Measurements from ENCODE around the gene OGFR. TPM values are rescaled to one million over a fixed set of nuclear protein-coding genes. Genes with fewer than 3 reads are reported as not detected.

OGFR gene
- total and polyA plus RNA-seq, 2 experiments from 2014 or later = 9.6 to 50.6 TPM

DNA sequence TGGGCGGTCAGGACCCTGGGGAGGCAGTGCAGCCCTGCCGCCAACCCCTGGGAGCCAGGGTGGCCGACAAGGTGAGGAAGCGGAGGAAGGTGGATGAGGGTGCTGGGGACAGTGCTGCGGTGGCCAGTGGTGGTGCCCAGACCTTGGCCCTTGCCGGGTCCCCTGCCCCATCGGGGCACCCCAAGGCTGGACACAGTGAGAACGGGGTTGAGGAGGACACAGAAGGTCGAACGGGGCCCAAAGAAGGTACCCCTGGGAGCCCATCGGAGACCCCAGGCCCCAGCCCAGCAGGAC, 8.2 kb downstream of the OGFR start:
- TF ChIP-seq JUNB (IDR thresholded peaks at IDR 0.05; ENCODE audit: unreplicated experiment) (no peak), STAT1 (IDR thresholded peaks at IDR 0.05; ENCODE audit: unreplicated experiment) (no peak), ZNF114 (CRISPR knock-in tag; IDR thresholded peaks at IDR 0.05) (no peak), NANOG (IDR thresholded peaks at IDR 0.05; ENCODE audit: borderline replicate concordance) (no peak), EZH2phosphoT487 (IDR thresholded peaks at IDR 0.05; ENCODE audit: unreplicated experiment) (no peak), ZNF331 (CRISPR knock-in tag; IDR thresholded peaks at IDR 0.05; ENCODE audit: low read depth) (no peak)
- TF ChIP-seq, protein P1, sequence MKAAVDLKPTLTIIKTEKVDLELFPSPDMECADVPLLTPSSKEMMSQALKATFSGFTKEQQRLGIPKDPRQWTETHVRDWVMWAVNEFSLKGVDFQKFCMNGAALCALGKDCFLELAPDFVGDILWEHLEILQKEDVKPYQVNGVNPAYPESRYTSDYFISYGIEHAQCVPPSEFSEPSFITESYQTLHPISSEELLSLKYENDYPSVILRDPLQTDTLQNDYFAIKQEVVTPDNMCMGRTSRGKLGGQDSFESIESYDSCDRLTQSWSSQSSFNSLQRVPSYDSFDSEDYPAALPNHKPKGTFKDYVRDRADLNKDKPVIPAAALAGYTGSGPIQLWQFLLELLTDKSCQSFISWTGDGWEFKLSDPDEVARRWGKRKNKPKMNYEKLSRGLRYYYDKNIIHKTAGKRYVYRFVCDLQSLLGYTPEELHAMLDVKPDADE (IDR thresholded peaks at IDR 0.05) = no peak
- TF ChIP-seq, protein P2, sequence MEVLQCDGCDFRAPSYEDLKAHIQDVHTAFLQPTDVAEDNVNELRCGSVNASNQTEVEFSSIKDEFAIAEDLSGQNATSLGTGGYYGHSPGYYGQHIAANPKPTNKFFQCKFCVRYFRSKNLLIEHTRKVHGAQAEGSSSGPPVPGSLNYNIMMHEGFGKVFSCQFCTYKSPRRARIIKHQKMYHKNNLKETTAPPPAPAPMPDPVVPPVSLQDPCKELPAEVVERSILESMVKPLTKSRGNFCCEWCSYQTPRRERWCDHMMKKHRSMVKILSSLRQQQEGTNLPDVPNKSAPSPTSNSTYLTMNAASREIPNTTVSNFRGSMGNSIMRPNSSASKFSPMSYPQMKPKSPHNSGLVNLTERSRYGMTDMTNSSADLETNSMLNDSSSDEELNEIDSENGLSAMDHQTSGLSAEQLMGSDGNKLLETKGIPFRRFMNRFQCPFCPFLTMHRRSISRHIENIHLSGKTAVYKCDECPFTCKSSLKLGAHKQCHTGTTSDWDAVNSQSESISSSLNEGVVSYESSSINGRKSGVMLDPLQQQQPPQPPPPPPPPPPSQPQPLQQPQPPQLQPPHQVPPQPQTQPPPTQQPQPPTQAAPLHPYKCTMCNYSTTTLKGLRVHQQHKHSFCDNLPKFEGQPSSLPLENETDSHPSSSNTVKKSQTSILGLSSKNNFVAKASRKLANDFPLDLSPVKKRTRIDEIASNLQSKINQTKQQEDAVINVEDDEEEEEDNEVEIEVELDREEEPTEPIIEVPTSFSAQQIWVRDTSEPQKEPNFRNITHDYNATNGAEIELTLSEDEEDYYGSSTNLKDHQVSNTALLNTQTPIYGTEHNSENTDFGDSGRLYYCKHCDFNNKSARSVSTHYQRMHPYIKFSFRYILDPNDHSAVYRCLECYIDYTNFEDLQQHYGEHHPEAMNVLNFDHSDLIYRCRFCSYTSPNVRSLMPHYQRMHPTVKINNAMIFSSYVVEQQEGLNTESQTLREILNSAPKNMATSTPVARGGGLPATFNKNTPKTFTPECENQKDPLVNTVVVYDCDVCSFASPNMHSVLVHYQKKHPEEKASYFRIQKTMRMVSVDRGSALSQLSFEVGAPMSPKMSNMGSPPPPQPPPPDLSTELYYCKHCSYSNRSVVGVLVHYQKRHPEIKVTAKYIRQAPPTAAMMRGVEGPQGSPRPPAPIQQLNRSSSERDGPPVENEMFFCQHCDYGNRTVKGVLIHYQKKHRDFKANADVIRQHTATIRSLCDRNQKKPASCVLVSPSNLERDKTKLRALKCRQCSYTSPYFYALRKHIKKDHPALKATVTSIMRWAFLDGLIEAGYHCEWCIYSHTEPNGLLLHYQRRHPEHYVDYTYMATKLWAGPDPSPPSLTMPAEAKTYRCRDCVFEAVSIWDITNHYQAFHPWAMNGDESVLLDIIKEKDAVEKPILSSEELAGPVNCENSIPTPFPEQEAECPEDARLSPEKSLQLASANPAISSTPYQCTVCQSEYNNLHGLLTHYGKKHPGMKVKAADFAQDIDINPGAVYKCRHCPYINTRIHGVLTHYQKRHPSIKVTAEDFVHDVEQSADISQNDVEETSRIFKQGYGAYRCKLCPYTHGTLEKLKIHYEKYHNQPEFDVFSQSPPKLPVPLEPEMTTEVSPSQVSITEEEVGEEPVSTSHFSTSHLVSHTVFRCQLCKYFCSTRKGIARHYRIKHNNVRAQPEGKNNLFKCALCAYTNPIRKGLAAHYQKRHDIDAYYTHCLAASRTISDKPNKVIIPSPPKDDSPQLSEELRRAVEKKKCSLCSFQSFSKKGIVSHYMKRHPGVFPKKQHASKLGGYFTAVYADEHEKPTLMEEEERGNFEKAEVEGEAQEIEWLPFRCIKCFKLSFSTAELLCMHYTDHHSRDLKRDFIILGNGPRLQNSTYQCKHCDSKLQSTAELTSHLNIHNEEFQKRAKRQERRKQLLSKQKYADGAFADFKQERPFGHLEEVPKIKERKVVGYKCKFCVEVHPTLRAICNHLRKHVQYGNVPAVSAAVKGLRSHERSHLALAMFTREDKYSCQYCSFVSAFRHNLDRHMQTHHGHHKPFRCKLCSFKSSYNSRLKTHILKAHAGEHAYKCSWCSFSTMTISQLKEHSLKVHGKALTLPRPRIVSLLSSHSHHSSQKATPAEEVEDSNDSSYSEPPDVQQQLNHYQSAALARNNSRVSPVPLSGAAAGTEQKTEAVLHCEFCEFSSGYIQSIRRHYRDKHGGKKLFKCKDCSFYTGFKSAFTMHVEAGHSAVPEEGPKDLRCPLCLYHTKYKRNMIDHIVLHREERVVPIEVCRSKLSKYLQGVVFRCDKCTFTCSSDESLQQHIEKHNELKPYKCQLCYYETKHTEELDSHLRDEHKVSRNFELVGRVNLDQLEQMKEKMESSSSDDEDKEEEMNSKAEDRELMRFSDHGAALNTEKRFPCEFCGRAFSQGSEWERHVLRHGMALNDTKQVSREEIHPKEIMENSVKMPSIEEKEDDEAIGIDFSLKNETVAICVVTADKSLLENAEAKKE (CRISPR knock-in tag; IDR thresholded peaks at IDR 0.05) = no peak
- TF ChIP-seq, protein P3, sequence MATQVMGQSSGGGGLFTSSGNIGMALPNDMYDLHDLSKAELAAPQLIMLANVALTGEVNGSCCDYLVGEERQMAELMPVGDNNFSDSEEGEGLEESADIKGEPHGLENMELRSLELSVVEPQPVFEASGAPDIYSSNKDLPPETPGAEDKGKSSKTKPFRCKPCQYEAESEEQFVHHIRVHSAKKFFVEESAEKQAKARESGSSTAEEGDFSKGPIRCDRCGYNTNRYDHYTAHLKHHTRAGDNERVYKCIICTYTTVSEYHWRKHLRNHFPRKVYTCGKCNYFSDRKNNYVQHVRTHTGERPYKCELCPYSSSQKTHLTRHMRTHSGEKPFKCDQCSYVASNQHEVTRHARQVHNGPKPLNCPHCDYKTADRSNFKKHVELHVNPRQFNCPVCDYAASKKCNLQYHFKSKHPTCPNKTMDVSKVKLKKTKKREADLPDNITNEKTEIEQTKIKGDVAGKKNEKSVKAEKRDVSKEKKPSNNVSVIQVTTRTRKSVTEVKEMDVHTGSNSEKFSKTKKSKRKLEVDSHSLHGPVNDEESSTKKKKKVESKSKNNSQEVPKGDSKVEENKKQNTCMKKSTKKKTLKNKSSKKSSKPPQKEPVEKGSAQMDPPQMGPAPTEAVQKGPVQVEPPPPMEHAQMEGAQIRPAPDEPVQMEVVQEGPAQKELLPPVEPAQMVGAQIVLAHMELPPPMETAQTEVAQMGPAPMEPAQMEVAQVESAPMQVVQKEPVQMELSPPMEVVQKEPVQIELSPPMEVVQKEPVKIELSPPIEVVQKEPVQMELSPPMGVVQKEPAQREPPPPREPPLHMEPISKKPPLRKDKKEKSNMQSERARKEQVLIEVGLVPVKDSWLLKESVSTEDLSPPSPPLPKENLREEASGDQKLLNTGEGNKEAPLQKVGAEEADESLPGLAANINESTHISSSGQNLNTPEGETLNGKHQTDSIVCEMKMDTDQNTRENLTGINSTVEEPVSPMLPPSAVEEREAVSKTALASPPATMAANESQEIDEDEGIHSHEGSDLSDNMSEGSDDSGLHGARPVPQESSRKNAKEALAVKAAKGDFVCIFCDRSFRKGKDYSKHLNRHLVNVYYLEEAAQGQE (IDR thresholded peaks at IDR 0.05; ENCODE audit: unreplicated experiment) = no peak
- 0 out of 2 replicates have a peak, but pooled peaks cover 3% of the 10 kb centered on the region for H3K79me2 ChIP-seq (replicated peaks; ENCODE audit: insufficient read depth)
- no peak for DNase-seq (ENCODE audit: low spot score)
- 0 out of 2 replicates have a peak, but pooled peaks cover 3% of the 10 kb centered on the region for H3F3A ChIP-seq (replicated peaks; ENCODE audit: low read depth)
- no peak overlapping the region for H3K4me3 ChIP-seq
- H3K36me3 Mint-ChIP-seq (ENCODE audit: low read depth) = peaks cover 9% of the 10 kb centered on the region; the same call in 1 of the 3 replicates
- H3K27ac ChIP-seq (ENCODE audit: low read depth) = no peak overlapping the region
- no peak overlapping the region for H3K4me2 ChIP-seq
- H2AFZ ChIP-seq = no peak overlapping the region
- H3K27me3 Mint-ChIP-seq (ENCODE audit: insufficient read depth, low read depth, poor library complexity) = peaks cover 19% of the 10 kb centered on the region
- peaks cover 6% of the 10 kb centered on the region; the same call in 1 of the 2 replicates for H3K4me1 ChIP-seq (ENCODE audit: insufficient read depth)
- ATAC-seq = no peak
- H3K27ac Mint-ChIP-seq = no peak overlapping the region
- H3K9me2 ChIP-seq (ENCODE audit: insufficient read depth) = no peaks in the 10 kb centered on the region
- no peak overlapping the region for H3K4me3 Mint-ChIP-seq
- H4K20me1 ChIP-seq (replicated peaks; ENCODE audit: insufficient read depth) = no peaks in the 10 kb centered on the region; the same call in 1 of the 2 replicates
- H3K36me3 ChIP-seq (ENCODE audit: insufficient read depth) = no peaks in the 10 kb centered on the region
- peaks cover 13% of the 10 kb centered on the region for H3K4me1 Mint-ChIP-seq
- peaks cover 7% of the 10 kb centered on the region; the same call in 1 of the 2 replicates for H3K27me3 ChIP-seq (ENCODE audit: insufficient read depth)
- H3K9me3 Mint-ChIP-seq = no peaks in the 10 kb centered on the region

Data from GM23338 (cell line).